OCI-LY7 (cell line): Measurements from ENCODE around the gene AADACL4. TPM values are rescaled to one million over a fixed set of nuclear protein-coding genes. Genes with fewer than 3 reads are reported as not detected.
"Not testable (repeated sequence)": the region's sequence is repeated elsewhere in the genome, so short reads cannot be mapped to it uniquely, and the experiment has no call there.

Experiments used
- BruUV-seq: library from RNA; stranded (reverse); fragments of 400-500 nt; replicated peaks from 2 replicates; lab custom pipeline; 2021; lab: Mats Ljungman, UMichigan
- CTCF ChIA-PET: fragments of 300-600 bp; sonication (Branson Sonifier 250); formaldehyde crosslinking; loops from one replicate; lab custom pipeline; 2022; ENCODE audit warnings: antibody characterized with exemption; ENCODE audit not compliant: unreplicated experiment; lab: Charles Lee
- POLR2A ChIA-PET: fragments of 300-600 bp; sonication (Branson Sonifier 250); formaldehyde crosslinking; loops from one replicate; lab custom pipeline; 2022; ENCODE audit warnings: antibody characterized with exemption; lab: Charles Lee
- DNase-seq: peaks from one replicate; pipeline ENCODE4 v3.0.0-alpha.2; 2015; ENCODE audit warnings: low spot score
- H2AFZ ChIP-seq: fragments of 200-600 bp; sonication (generic), shearing (Covaris generic); 2 replicates; pipeline ENCODE4 v1.6.1; 2014; ENCODE audit warnings: mild to moderate bottlenecking, antibody characterized with exemption, low read length, moderate library complexity
- H3K27ac ChIP-seq: fragments of 200-600 bp; sonication (generic); 2 replicates; pipeline ENCODE4 v1.5.1; 2014; ENCODE audit warnings: mixed run types, low read depth, mild to moderate bottlenecking, moderate library complexity, low read length, inconsistent platforms; ENCODE audit not compliant: poor library complexity, severe bottlenecking
- H3K36me3 ChIP-seq: fragments of 200-600 bp; sonication (generic); 2 replicates; pipeline ENCODE4 v1.6.1; 2014; ENCODE audit warnings: mild to moderate bottlenecking, antibody characterized with exemption, low read length, moderate library complexity, mixed read lengths; ENCODE audit not compliant: insufficient read depth
- H3K4me1 ChIP-seq: fragments of 200-600 bp; sonication (generic); 2 replicates; pipeline ENCODE4 v1.5.1; 2014; ENCODE audit warnings: mild to moderate bottlenecking, low read length; ENCODE audit not compliant: insufficient read depth, poor library complexity, severe bottlenecking
- H3K4me2 ChIP-seq: fragments of 200-600 bp; sonication (generic); 2 replicates; pipeline ENCODE4 v1.6.1; 2014; ENCODE audit warnings: mild to moderate bottlenecking, low read length
- H3K4me3 ChIP-seq: fragments of 200-600 bp; sonication (generic); 2 replicates; pipeline ENCODE4 v1.5.1; 2014; ENCODE audit warnings: mild to moderate bottlenecking, low read depth, low read length; ENCODE audit not compliant: poor library complexity, severe bottlenecking
- H3K79me2 ChIP-seq: fragments of 200-600 bp; sonication (generic); 2 replicates; pipeline ENCODE4 v1.6.1; 2016; ENCODE audit warnings: low read depth, mild to moderate bottlenecking, low read length, moderate library complexity, mixed read lengths; ENCODE audit not compliant: insufficient read depth
- H3K9me2 ChIP-seq: fragments of 200-600 bp; sonication (generic); 2 replicates; pipeline ENCODE4 v1.6.1; 2016; ENCODE audit warnings: mild to moderate bottlenecking, low read length, mixed read lengths; ENCODE audit not compliant: insufficient read depth
- H3K9me3 ChIP-seq: fragments of 200-600 bp; sonication (generic); 2 replicates; pipeline ENCODE4 v1.6.1; 2014; ENCODE audit warnings: mild to moderate bottlenecking, mixed run types, low read length, mixed read lengths
- H4K20me1 ChIP-seq: fragments of 200-600 bp; sonication (generic); 2 replicates; pipeline ENCODE4 v1.6.1; 2014; ENCODE audit warnings: mild to moderate bottlenecking, antibody characterized with exemption, low read length, moderate library complexity, mixed read lengths; ENCODE audit not compliant: insufficient read depth
- EZH2phosphoT487 ChIP-seq: fragments of 200-600 bp; sonication (generic); IDR thresholded peaks from 2 replicates; pipeline ENCODE4 v1.6.1; 2018; ENCODE audit warnings: low read depth, borderline replicate concordance, mild to moderate bottlenecking, mixed run types, antibody characterized with exemption, low read length, moderate library complexity, mixed read lengths
- intact Hi-C: fragments of 100-400 bp; cut with micrococcal nuclease; formaldehyde crosslinking; loops from one replicate; pipeline ENCODE4 v1.10.0; 2022; ENCODE audit not compliant: unreplicated experiment
- total RNA-seq, 2 experiments: library from RNA; depleted of rRNA in 1 of 2; stranded (reverse); fragments of >200 nt in 1 of 2; shearing (Covaris generic) in 1 of 2; gene quantifications; 2 replicates each; pipeline ENCODE4 v1.2.3, GENCODE V29; 2014 to 2022
- TF ChIP-seq, protein P1 (sequence below): fragments of 200-600 bp; sonication (generic); conservative IDR thresholded peaks from 2 replicates; pipeline ENCODE4 v1.5.1; 2014; ENCODE audit warnings: mild to moderate bottlenecking, antibody characterized with exemption, low read length, moderate library complexity, mixed read lengths

The AADACL4 gene
- total RNA-seq, 2 experiments from 2014 or later, result not detected

- Histone ChIP-seq H3K9me2 (no peaks in the 10 kb centered on the region), H3K79me2 (no peaks in the 10 kb centered on the region), H3K4me1 (no peaks in the 10 kb centered on the region), H2AFZ (no peak overlapping the region), H3K9me3 (no peaks in the 10 kb centered on the region), H3K36me3 (no peaks in the 10 kb centered on the region), H3K4me3 (no peak overlapping the region), H3K4me2 (no peak overlapping the region), H3K27ac (no peak overlapping the region), H4K20me1 (no peaks in the 10 kb centered on the region)
- TF ChIP-seq EZH2phosphoT487, result no peak
- TF ChIP-seq, protein P1, sequence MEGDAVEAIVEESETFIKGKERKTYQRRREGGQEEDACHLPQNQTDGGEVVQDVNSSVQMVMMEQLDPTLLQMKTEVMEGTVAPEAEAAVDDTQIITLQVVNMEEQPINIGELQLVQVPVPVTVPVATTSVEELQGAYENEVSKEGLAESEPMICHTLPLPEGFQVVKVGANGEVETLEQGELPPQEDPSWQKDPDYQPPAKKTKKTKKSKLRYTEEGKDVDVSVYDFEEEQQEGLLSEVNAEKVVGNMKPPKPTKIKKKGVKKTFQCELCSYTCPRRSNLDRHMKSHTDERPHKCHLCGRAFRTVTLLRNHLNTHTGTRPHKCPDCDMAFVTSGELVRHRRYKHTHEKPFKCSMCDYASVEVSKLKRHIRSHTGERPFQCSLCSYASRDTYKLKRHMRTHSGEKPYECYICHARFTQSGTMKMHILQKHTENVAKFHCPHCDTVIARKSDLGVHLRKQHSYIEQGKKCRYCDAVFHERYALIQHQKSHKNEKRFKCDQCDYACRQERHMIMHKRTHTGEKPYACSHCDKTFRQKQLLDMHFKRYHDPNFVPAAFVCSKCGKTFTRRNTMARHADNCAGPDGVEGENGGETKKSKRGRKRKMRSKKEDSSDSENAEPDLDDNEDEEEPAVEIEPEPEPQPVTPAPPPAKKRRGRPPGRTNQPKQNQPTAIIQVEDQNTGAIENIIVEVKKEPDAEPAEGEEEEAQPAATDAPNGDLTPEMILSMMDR, result no peak
- CTCF ChIA-PET, result no interaction called here
- intact Hi-C loops, result no loop called here
- BruUV-seq, result no TSS peak
- POLR2A ChIA-PET, result no interaction called here
- no peak for DNase-seq
These were observed 10.8 kb downstream of the AADACL4 start for GRCh38 chr1:12654657-12655056.

- intact Hi-C loops, result no loop called here
- Histone ChIP-seq H3K79me2 (no peaks in the 10 kb centered on the region), H3K9me2 (no peaks in the 10 kb centered on the region), H3K4me1 (no peaks in the 10 kb centered on the region), H4K20me1 (no peaks in the 10 kb centered on the region), H2AFZ (no peak overlapping the region), H3K4me3 (no peak overlapping the region), H3K4me2 (no peak overlapping the region), H3K9me3 (no peaks in the 10 kb centered on the region), H3K27ac (no peak overlapping the region), H3K36me3 (no peaks in the 10 kb centered on the region)
- no TSS peak for BruUV-seq
- POLR2A ChIA-PET, result no interaction called here
- no peak for DNase-seq
- CTCF ChIA-PET, result no interaction called here
- TF ChIP-seq, protein P1, result no peak
- TF ChIP-seq EZH2phosphoT487, result no peak
These were observed 12.7 kb downstream of the AADACL4 start for GRCh38 chr1:12656575-12656974.

GRCh38 chr1:12657060-12657884 lies 13.4 kb downstream of the AADACL4 start:
- no peaks in the 10 kb centered on the region for H3K9me2 ChIP-seq
- intact Hi-C loops, result no loop called here
- BruUV-seq, result no TSS peak
- ChIA-PET CTCF (no interaction called here), POLR2A (no interaction called here)
- no peaks in the 10 kb centered on the region for H3K79me2 ChIP-seq
- no peak overlapping the region for H3K4me2 ChIP-seq
- no peaks in the 10 kb centered on the region for H3K4me1 ChIP-seq
- no peaks in the 10 kb centered on the region for H3K9me3 ChIP-seq
- TF ChIP-seq, protein P1, result no peak
- no peak for TF ChIP-seq EZH2phosphoT487
- no peak overlapping the region for H3K4me3 ChIP-seq
- no peaks in the 10 kb centered on the region for H3K36me3 ChIP-seq
- no peak for DNase-seq
- no peak overlapping the region for H2AFZ ChIP-seq
- no peaks in the 10 kb centered on the region for H4K20me1 ChIP-seq
- H3K27ac ChIP-seq, result no peak overlapping the region

DNA sequence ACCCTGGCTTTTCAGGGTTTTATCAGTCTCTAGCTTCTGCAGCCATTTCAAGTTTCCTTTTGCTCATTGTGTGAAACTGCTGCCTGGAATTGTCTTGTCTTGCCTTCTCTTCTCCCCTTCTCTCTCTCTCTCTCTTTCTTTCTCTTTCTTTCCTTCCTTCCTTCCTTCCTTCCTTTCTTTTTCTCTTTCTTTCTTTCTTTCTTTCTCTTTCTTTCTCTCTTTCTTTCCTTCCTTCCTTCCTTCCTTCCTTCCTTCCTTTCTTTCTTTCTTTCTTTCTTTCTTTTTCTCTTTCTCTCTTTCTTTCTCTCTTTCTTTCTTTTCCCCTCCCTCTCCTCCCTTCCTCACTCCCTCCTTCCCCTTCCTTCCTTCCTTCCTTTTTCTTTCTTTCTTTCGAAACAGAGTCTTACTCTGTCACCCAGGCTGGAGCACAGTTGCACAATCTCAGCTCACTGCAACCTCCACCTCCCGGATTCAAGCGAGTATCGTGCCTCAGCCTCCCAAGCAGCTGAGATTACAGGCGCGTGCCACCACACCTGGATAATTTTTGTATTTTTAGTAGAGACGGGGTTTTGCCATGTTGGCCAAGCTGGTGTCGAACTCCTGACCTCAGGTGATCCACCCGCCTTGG lies 14.1 kb downstream of the AADACL4 start:
- DNase-seq, H4K20me1 ChIP-seq, POLR2A ChIA-PET, H3K4me3 ChIP-seq, H3K9me3 ChIP-seq, H3K79me2 ChIP-seq, H3K36me3 ChIP-seq, H2AFZ ChIP-seq, H3K9me2 ChIP-seq, H3K4me1 ChIP-seq, H3K27ac ChIP-seq, BruUV-seq, CTCF ChIA-PET, H3K4me2 ChIP-seq: not testable (repeated sequence)
- intact Hi-C loops, result loop anchor here (2.0 kb wide), 1 partner anchor 343 kb away; no protein-coding TSS in a partner anchor
